Skeletal muscle tissue (tissue), 4 donors: Measurements from ENCODE around the gene CLN6. TPM values are rescaled to one million over a fixed set of nuclear protein-coding genes. Genes with fewer than 3 reads are reported as not detected.
"Not testable (repeated sequence)": the region's sequence is repeated elsewhere in the genome, so short reads cannot be mapped to it uniquely, and the experiment has no call there.

Experiments
- H3K27ac ChIP-seq: one replicate; pipeline ENCODE4 v1.7.0; 2013; ENCODE audit warnings: mild to moderate bottlenecking, low read depth, low read length, inconsistent platforms
- H3K27me3 ChIP-seq, 3 donors: one replicate each; pipeline ENCODE4 v1.7.0; 2013; ENCODE audit warnings: low read length in 3 of 3; ENCODE audit not compliant: control insufficient read depth in 3 of 3, insufficient read depth in 3 of 3
- H3K36me3 ChIP-seq, 3 donors: one replicate each; pipeline ENCODE4 v1.7.0; 2013; ENCODE audit warnings: low read length in 3 of 3; ENCODE audit not compliant: control insufficient read depth in 3 of 3, insufficient read depth in 3 of 3
- H3K4me1 ChIP-seq, 3 donors: one replicate each; pipeline ENCODE4 v1.7.0; 2013; ENCODE audit warnings: low read length in 3 of 3, mild to moderate bottlenecking in 3 of 3; ENCODE audit not compliant: control insufficient read depth in 3 of 3, insufficient read depth in 3 of 3
- H3K4me3 ChIP-seq, 3 donors: one replicate each; pipeline ENCODE4 v1.7.0; 2013; ENCODE audit warnings: low read length in 3 of 3
- H3K9ac ChIP-seq, 3 donors: one replicate each; pipeline ENCODE4 v1.7.0; 2013; ENCODE audit warnings: low read length in 3 of 3, mild to moderate bottlenecking in 3 of 3, moderate library complexity in 2 of 3, low read depth in 1 of 3
- H3K9me3 ChIP-seq, 3 donors: one replicate each; pipeline ENCODE4 v1.7.0; 2013; ENCODE audit warnings: low read length in 3 of 3; ENCODE audit not compliant: control insufficient read depth in 3 of 3
- total RNA-seq: library from RNA; depleted of rRNA; stranded (reverse); fragments of >200 nt; gene quantifications from one replicate; pipeline ENCODE4 v1.2.3, GENCODE V29; 2014
- donor health status: Osteomylitis.

The CLN6 gene
- total RNA-seq, 1 donor from 2014 or later, result 6.8 TPM

GRCh38 chr15:68183616-68184315, 45.8 kb downstream of the CLN6 start:
- Histone ChIP-seq H3K36me3 (peaks cover 10 to 36% (median 26%) of the 10 kb centered on the region in 3 donors), H3K27me3 (no peaks in the 10 kb centered on the region), H3K27ac (no peak overlapping the region), H3K9me3 (no peaks in the 10 kb centered on the region), H3K9ac (no peak overlapping the region), H3K4me3 (no peak overlapping the region), H3K4me1 (peaks cover 15 to 23% (median 17%) of the 10 kb centered on the region in 3 donors)

- Histone ChIP-seq H3K4me3 (no peak overlapping the region), H3K27ac (no peak overlapping the region), H3K36me3 (peaks cover 9 to 49% (median 36%) of the 10 kb centered on the region in 3 donors), H3K9ac (no peak overlapping the region), H3K4me1 (no peaks in the 10 kb centered on the region), H3K27me3 (no peaks in the 10 kb centered on the region), H3K9me3 (no peaks in the 10 kb centered on the region)
Measured at GRCh38 chr15:68177742-68178141, 51.8 kb downstream of the CLN6 start.

- Histone ChIP-seq H3K27me3 (no peaks in the 10 kb centered on the region), H3K4me3 (no peak overlapping the region), H3K4me1 (no peaks in the 10 kb centered on the region), H3K9ac (no peak overlapping the region), H3K36me3 (peaks cover 6 to 43% (median 33%) of the 10 kb centered on the region in 3 donors), H3K27ac (no peak overlapping the region), H3K9me3 (no peaks in the 10 kb centered on the region)
Measured at GRCh38 chr15:68176601-68177000, 52.9 kb downstream of the CLN6 start.

GRCh38 chr15:68175526-68175925, 54.0 kb downstream of the CLN6 start:
- no peaks in the 10 kb centered on the region for H3K4me1 ChIP-seq
- H3K27me3 ChIP-seq, result no peaks in the 10 kb centered on the region
- no peak overlapping the region for H3K9ac ChIP-seq
- no peak overlapping the region for H3K27ac ChIP-seq
- H3K36me3 ChIP-seq, result peaks cover 6 to 33% (median 23%) of the 10 kb centered on the region in 3 donors
- no peaks in the 10 kb centered on the region for H3K9me3 ChIP-seq
- no peak overlapping the region for H3K4me3 ChIP-seq

GRCh38 chr15:68173119-68173518, 56.4 kb downstream of the CLN6 start:
- Histone ChIP-seq H3K36me3 (peaks cover 6 to 32% (median 28%) of the 10 kb centered on the region in 3 donors), H3K4me1 (no peaks in the 10 kb centered on the region), H3K27me3 (no peaks in the 10 kb centered on the region), H3K9ac (no peak overlapping the region), H3K27ac (no peak overlapping the region), H3K9me3 (no peaks in the 10 kb centered on the region), H3K4me3 (no peak overlapping the region)

- H3K9me3 ChIP-seq, H3K4me3 ChIP-seq, H3K27me3 ChIP-seq, H3K27ac ChIP-seq, H3K9ac ChIP-seq, H3K4me1 ChIP-seq: not testable (repeated sequence)
- H3K36me3 ChIP-seq, result peaks cover 0 to 22% (median 22%) of the 10 kb centered on the region in 3 donors
Measured at GRCh38 chr15:68172037-68172436, 57.5 kb downstream of the CLN6 start.

GRCh38 chr15:68166847-68167246, 62.7 kb downstream of the CLN6 start:
- no peaks in the 10 kb centered on the region for H3K27me3 ChIP-seq
- no peaks in the 10 kb centered on the region for H3K9me3 ChIP-seq
- H3K36me3 ChIP-seq, result peaks cover 3 to 13% (median 9%) of the 10 kb centered on the region in 3 donors
- no peak overlapping the region for H3K27ac ChIP-seq
- H3K4me1 ChIP-seq, result no peaks in the 10 kb centered on the region
- H3K4me3 ChIP-seq, result no peak overlapping the region
- H3K9ac ChIP-seq, result no peak overlapping the region

- H3K9me3 ChIP-seq, result no peaks in the 10 kb centered on the region
- H3K4me3 ChIP-seq, result no peak overlapping the region
- peaks cover 3 to 9% (median 8%) of the 10 kb centered on the region in 3 donors for H3K36me3 ChIP-seq
Measured at GRCh38 chr15:68163191-68163590, 66.3 kb downstream of the CLN6 start.

GRCh38 chr15:68158046-68158628, 71.4 kb downstream of the CLN6 start:
- H3K9ac ChIP-seq, result no peak overlapping the region
- H3K4me1 ChIP-seq, result no peaks in the 10 kb centered on the region
- H3K9me3 ChIP-seq, result no peaks in the 10 kb centered on the region
- peaks cover 3 to 18% (median 7%) of the 10 kb centered on the region in 3 donors for H3K36me3 ChIP-seq
- no peak overlapping the region for H3K27ac ChIP-seq
- H3K27me3 ChIP-seq, result no peaks in the 10 kb centered on the region
- H3K4me3 ChIP-seq, result no peak overlapping the region

More at GRCh38 chr15:68163191-68163590, 66.3 kb downstream of the CLN6 start:
- Histone ChIP-seq H3K9ac (no peak overlapping the region), H3K27me3 (no peaks in the 10 kb centered on the region), H3K27ac (no peak overlapping the region), H3K4me1 (no peaks in the 10 kb centered on the region)

- Histone ChIP-seq H3K4me1 (no peaks in the 10 kb centered on the region), H3K27me3 (no peaks in the 10 kb centered on the region), H3K27ac (no peak overlapping the region), H3K9ac (no peak overlapping the region), H3K4me3 (no peak overlapping the region), H3K36me3 (peaks cover 0 to 13% (median 7%) of the 10 kb centered on the region in 3 donors), H3K9me3 (no peaks in the 10 kb centered on the region)
Measured at GRCh38 chr15:68157074-68157473, 72.5 kb downstream of the CLN6 start.
